NCI-H1092 treated with DMSO at 0.1 percent for 48 hours (cell line): ENCODE measurements around the gene HPN.
"Not testable (repeated sequence)": the region's sequence is repeated elsewhere in the genome, so short reads cannot be mapped to it uniquely, and the experiment has no call there.

Experiments used
- DNase-seq: peaks from one replicate; lab custom pipeline; 2025; lab: John Stamatoyannopoulos, UW

Gene HPN

DNA sequence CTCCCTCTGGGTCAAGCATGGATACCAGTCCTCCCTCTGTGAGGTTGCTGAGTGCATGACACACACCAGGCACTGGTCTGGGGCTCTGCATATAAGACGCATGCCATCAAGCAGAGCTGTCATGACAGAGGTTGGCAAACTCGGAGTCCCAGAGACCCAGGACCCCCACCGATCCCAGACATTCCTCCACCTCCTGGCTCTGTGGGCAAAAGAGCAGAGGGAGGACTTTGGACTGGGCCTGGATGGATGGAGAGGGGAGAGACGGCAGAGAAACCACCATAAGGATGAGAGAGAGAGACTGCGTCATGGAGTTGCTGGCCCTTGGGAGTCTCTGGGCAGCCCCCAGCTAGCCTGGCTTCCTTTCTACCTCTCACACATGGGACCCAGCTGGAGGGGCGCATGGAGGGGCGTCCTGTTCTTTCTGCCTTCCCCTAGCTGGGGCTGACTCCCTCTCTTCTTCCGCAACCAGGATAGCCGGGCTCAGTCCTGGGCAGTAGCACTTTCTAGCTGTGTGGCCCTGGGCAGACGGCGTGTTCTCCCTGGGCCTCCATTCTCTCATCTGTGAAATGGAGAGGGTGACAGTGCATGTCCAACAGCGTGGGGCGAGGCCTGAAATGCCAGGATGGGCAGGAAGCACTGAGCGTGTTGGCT lies 1.6 kb downstream of the HPN start:
- no peak for DNase-seq

DNA sequence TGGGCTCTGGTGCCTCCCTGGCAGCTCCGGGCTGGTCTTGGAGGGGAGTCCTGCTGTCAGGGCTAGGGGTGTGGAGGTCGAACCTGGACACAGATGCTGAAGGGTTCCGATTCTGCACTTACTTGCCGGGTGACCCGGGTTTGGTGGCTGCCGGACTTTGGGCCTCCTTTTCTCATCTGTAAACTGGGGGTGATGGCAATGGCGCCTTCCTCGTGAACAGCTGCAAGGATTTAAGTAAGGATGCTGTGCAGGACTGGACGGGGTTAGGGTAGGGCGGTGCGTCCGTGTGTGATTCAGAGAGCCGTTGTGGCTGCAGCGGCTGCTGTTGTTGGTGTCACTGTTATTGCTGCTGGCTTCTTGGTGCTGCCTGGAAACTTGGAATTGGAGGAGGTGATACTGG lies 2.4 kb downstream of the HPN start:
- DNase-seq = no peak

DNA sequence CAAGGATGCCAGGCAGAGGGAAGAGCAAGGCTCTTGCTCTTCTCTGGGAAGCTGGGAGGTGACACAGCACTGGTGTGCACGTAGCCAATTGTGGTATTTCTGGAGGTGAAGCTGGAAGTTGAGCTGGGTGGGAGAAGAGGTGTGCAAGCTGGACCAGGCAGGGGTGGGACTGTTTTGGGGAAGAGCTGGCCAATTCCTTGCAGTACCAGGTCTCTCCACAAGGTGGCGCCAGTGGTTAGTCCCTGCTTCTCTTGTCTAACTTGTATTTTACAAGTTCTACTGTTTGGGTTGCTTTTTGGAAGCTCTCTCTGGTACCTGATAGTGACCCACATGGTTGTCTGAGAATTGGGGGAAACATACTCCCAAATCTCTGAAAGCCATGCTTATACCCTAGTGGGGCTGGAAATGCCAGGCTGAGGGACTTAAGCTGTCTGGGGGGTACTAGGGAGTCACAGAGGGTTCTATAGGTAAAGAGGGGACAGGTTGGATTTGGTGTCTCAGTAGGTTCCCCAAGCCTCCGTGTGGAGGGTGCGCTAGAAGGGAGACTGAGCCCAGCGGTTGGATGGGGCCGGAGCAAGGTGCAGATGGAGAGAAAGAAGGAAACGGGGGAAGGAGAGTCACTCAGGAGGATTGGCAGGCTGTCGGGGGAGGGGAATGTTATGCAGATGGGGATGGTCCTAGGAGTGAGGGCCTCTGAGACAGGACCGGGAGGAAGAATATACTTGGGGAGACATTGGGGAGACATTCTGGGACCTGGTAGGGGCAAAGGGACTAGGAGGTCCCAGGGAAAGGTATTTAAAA lies 3.0 kb downstream of the HPN start:
- DNase-seq = no peak

DNA sequence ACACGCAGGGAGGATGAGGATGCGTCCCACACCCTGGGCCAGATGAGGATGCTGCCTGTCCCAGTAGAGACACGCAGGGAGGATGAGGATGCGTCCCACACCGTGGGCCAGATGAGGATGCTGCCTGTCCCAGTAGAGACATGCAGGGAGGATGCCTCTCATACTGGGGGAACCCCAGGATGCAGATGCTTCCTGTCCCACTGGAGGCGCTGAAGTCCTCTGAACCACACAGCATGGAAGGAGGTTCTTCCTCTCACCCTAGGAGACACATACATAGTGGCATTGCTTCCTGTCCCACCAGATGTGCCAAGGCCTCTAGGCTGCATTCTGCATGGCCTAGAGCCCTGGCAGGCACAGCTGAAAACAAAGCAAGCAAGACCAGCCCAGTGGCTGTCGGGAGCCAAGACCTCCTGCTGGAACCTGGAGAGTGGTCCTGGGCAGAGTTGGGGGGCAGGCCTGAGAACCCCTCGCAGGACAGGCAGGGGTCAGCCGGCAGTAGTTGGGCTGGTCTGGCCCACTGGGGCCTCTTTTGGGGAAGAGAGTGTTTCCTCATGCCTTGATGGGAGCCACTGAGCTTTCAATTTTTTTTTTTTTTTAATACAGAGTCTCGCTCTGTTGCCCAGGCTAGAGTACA lies 4.3 kb downstream of the HPN start:
- DNase-seq = no peak

DNA sequence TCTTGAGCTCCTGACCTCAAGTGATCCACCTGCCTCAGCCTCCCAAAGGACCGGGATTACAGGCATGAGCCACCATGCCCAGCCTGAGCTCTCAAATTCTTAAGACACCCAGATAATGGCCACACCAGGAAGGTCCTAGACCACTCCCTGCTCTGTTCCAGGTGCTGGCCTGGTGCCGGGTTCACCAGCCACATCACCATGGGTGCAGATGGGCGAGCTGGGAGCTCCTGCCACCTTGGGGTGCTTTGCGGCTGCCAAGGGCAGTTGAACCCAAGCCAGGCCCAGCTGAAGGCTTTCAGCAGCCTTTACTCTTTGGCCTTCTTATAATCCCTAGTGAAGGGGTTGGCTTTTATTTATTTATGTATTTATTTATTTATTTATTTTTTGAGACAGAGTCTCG lies 4.9 kb downstream of the HPN start:
- no peak for DNase-seq

DNA sequence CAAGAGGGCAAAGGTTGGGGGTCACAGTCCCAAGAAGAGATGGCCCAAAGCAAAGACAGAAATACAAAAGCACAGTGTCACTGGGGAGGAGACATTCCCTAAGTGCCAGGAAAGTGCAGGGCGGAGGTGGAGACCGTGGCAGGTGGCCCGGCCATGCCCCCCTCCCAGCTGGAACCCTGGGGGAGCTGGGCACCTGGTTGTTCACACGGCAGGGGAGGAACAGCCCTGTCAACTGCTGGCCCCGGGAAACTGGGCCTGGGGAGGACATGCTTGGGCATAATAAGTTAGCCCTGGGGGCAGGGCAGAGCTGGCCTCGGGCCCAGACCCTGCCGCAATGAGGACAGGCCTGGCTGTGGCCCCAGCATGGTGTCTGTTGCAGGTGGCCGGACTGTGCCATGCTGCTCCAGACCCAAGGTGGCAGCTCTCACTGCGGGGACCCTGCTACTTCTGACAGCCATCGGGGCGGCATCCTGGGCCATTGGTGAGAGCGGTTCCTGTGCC lies 7.4 kb downstream of the HPN start:
- DNase-seq = peak; percentile 13

DNA sequence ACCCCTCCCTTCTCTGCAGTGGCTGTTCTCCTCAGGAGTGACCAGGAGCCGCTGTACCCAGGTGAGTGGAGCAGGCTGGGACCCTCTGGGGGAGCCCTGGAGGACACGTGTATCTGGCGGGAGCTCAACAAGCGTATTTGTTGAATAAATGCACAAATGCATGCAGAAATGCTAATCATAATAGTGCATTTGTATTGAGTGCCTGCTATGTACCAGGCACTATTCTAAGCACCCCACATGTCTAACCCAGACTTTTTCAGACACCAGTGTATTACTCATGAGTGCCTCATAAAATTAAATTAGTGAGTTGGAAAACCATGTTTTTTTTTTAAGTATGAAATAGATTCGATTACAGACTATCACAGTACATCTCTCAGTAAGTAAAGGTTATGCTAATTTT lies 7.9 kb downstream of the HPN start:
- no peak for DNase-seq

DNA sequence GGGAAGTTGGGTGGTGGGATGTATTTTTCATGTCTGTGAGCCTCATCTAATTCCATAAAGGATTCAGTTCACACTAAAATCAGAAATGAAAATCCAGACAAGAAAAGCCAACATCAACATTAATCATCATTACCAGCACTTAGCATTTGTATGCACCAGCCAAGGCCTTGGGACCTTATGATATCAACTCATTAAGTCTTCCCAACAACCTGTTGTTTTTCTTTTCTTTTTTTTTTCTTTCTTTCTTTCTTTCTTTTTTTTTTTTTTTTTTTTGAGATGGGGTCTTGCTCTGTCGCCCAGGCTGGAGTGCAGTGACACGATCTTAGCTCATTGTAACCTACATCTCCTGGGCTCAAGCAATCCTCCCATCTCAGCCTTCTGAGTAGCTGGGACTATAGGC lies 9.1 kb downstream of the HPN start:
- DNase-seq = not testable (repeated sequence)

DNA sequence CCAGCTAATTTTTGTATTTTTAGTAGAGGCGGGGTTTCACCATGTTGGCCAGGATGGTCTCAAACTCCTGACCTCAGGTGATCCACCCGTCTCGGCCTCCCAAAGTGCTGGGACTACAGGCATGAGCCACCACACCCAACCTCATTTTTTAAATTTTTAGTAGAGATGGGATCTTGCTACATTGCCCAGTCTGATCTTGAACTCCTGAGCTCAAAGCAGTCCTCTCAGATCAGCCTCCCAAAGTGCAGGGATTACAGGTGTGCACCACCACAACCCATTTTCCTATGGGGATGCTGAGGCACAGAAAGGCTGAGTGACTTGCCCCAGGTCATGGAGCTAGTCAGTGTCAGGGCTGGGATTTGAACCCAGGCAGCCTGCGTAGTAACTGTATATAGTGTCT lies 9.7 kb downstream of the HPN start:
- DNase-seq = not testable (repeated sequence)

DNA sequence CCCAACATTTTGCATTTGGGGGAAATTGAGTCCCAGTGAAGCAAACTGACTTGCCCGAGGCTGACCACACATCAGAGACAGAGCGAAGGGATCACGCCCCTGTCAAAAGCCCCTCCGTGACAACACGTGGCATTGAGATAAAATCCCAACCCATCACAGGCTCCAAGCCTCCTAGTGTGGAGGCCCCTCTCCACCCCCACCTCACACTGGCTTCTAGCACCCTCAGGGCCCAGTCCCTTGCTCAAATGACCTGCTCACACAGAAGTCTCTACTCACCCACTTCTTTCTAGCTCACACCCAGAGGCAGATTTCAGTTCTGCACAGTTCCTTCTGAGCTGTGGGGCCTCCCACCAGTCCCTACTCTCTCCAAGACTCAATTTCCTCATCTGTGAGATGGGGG lies 10.3 kb downstream of the HPN start:
- no peak for DNase-seq

DNA sequence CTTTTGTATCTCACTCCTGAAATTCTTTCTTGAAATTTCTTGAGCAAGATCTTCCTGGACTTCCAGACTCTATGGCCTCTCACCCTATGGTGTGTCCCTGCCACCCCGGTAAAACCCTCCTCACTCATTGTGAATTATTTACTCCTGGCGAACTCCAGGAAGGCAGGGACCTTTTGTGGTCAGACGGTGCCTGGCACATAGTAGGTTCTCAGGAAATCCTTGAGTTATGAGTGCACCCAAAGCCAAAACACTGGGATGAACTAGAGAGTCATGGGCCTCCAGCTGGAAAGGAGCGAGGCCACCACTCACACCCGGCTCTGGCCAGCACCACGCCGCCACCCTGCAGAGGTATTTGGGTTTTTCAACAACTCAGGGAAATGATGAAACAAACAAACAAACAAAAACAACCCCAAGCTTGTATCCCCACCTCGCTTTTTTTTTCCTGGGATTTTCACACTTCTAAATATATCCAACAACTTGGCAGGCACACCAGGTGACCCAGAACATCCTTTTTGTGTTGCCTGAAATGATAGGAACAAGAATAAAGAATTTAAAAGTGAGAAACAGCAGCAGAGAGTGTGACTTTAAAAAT lies 11.2 kb downstream of the HPN start:
- no peak for DNase-seq

DNA sequence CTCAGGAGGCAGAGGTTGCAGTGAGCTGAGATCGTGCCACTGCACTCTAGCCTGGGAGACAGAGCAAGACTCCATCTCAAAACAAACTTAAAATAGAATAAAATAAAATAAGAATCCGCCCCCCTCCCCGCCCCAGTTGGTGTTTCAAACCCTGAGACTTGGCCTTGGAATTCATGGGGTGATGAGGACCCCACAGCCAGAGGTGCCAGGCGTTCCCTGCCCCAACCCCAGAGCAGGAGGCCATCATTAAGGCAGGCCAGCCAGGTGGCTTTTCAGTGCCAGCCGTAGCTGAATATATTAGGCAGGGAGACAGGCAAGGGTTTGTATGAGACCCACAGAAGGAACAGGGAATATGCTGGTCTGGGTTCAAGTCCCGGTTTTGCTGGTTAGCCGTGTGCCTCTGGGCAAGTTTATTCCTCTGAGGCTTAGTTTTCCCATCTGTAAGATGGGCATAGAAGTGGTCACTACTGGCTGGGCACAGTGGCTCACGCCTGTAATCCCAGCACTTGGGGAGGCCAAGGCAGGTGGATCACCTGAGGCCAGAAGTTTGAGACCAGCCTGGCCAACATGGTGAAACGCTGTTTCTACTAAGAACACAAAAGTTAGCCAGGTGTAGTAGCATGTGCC lies 12.3 kb downstream of the HPN start:
- DNase-seq = no peak

DNA sequence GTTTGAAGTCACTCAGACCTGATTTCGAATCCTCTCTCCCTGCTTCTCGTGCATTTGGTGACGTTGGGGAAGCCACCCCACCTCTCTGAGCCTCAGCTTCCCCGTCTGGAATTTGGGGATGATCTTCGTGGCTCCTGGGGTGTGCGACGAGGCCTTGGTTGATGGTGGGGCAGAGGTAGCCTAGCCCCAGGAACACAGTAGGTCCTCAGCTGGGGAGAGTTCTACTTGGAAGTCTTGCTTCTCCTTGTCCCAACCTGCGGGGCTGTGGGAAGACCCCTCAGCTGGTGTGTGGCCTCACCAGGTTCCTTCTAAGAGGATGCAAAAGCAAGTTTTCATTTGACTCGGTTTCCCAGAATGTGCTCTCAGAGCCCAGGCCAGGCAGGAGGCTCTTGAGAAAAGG lies 13.1 kb downstream of the HPN start:
- no peak for DNase-seq

DNA sequence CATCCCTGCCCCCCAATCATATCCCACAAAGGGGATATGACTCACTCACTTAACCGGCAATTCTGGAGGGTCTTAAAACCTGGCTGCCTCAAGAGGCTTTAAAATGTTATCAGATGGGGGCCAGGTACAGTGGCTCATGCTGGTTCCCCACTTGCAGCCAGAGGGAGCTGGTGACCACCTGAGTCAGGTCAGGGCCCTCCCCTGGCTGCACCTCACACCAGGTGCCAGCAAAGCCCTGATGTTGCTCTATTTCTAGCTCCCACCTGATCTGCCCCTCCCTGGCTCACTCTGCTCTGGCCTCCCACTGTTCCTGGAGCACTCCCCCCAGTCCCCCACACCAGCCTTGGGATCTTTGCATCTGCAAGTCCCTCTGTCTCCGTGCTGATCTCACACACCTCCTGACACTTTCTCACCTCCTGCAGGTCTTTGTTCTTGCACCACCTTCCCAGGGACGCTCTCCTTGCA lies 14.2 kb downstream of the HPN start:
- no peak for DNase-seq

DNA sequence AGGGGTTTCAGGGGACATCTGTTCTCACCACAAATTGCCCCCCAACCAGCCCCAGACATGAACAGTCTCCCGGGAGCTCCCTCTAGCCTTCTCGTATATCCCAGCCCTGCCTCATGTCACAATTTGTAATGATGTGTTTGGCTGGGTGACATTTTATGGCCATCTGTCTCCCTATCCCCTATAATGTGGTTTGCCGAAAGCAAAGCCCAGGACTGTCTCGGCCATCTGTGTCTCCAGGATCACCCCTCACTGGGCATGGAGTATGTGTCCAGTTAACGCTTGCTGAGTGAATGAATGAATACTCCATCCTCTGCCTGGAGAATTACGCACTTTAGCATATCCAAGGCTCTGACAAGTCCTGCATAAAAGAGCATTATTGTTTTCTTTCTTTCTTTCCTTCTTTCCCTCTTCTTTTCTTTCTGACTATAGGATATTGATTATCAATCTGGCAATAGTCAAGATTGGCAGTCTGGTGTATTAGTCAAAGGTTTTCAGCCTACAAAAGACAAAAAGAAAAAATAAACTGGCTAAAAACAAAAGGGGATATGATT lies 15.1 kb downstream of the HPN start:
- no peak for DNase-seq

DNA sequence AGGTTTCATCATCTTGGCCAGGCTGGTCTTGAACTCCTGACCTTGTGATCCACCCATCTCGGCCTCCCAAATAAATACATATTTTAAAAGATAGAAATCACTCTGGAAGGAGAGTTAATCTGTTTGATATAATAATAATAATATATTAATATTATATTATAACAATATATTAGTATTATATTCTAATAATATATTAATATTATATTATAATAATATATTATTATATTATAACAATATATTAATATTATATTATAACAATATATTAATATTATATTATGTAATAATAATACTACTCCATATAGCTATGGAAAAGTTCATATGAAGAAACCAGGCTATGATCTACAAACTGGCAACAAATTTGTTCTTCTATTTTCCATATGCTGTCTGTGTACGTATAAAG lies 16.8 kb downstream of the HPN start:
- no peak for DNase-seq

DNA sequence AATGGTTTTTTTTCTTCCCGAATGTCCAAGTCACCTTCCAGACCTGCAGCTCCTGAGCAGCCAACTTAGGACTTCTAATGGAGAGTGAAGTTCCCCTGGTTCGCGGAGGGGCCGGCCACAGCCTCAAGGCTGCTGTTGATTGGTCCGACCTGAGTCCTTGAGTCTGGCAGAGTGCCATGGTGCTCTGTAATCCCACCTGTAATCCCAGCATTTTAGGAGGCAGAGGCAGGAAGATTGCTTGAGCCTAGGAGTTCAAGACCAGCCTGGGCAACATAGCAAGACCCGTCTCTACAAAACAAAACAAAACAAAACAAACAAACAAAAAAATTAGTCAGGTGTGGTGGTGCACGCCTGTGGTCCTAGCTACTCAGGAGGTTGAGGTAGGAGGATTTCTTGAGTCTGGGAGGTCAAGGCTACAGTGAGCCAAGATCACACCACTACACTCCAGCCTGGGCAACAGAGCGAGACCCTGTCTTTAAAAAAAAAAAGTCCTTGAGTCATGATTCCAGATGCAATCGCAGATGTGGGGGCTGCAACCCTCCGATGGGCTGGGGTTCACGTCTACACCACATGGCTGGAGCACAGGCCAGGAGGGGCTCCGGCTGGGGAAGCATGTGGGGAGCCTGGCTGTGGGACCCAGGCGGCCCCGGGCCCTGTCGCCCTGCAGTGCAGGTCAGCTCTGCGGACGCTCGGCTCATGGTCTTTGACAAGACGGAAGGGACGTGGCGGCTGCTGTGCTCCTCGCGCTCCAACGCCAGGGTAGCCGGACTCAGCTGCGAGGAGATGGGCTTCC lies 17.7 kb downstream of the HPN start:
- no peak for DNase-seq

DNA sequence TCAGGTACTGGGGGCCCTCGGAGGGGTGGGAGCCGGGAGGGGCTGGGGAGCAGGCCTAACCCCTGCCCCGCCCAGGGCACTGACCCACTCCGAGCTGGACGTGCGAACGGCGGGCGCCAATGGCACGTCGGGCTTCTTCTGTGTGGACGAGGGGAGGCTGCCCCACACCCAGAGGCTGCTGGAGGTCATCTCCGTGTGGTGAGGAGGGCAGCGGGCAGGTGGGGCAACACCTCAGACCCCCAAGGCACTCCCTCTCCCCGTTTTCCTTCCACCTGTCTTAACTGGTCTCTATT lies 18.2 kb downstream of the HPN start:
- DNase-seq = no peak

DNA sequence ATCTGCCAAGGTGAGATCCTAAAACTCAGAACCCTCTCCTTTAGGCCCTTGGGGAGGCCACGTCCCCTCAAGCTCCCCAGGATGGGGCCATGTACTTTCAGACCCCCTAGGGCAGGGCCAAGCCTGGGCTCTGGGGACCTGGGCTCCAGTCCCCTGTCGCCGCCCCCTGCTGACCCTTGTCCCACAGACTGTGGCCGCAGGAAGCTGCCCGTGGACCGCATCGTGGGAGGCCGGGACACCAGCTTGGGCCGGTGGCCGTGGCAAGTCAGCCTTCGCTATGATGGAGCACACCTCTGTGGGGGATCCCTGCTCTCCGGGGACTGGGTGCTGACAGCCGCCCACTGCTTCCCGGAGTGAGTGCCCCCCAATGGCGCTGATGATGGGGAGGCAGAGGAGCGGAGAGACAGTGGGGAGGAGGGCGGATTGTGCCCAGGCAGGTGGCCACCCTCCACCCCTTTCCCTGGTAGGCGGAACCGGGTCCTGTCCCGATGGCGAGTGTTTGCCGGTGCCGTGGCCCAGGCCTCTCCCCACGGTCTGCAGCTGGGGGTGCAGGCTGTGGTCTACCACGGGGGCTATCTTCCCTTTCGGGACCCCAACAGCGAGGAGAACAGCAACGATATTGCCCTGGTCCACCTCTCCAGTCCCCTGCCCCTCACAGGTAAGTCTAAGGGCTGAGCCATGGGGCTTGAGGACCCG lies 18.8 kb downstream of the HPN start:
- DNase-seq = no peak

DNA sequence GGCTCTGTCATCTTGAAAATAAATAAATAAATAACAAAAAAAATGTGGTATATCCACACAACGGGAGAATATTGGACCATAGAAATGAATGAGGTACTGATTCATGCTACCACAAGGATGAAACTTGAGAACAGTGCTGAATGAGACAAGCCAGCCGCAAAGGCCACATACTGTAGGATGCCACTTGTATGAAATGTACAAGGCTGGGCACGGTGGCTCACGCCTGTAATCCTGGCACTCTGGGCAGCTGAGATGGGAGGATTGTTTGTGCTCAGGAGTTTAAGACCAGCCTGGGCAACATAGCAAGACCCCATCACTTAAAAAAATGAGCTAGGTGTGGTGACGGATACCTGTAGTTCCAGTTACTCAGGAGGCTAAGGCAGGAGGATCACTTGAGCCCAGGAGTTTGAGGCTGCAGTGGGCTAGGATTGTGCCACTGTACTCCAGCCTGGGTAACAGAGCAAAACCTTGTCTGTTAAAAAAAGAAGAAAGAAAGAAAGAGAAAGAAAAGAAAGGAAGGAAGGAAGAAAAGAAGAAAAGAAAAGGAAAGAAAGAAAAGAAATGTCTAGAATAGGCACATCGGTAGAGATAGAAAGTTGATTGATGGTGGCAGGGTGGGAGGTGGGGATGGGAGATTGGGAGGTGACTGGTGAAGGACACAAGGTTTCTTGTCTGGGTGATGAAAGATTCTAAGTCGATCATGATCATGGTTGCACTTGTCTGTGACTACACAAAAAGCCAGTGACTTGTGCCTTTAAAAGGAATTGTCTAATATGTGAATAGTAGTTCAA lies 20.3 kb downstream of the HPN start:
- no peak for DNase-seq
